Subcutaneous abdominal adipose tissue (tissue), 5 donors: ENCODE results near the gene IGLON5.
A peak's percentile ranks its signal among the peaks of the same experiment; 100 is the strongest.

ENCODE experiments used
- H3K27ac ChIP-seq: one replicate; pipeline ENCODE4 v1.7.0; 2013; ENCODE audit warnings: low read depth, mild to moderate bottlenecking, inconsistent platforms, low read length, moderate library complexity
- H3K27me3 ChIP-seq, 5 donors: one replicate each; pipeline ENCODE4 v1.7.0; 2013; ENCODE audit warnings: low read length in 5 of 5, inconsistent platforms in 1 of 5; ENCODE audit not compliant: control insufficient read depth in 5 of 5, insufficient read depth in 4 of 5
- H3K36me3 ChIP-seq, 5 donors: one replicate each; pipeline ENCODE4 v1.7.0; 2013; ENCODE audit warnings: low read length in 5 of 5; ENCODE audit not compliant: control insufficient read depth in 5 of 5, insufficient read depth in 5 of 5
- H3K4me1 ChIP-seq, 5 donors: one replicate each; pipeline ENCODE4 v1.7.0; 2013; ENCODE audit warnings: low read length in 5 of 5, mild to moderate bottlenecking in 3 of 5, moderate library complexity in 1 of 5; ENCODE audit not compliant: control insufficient read depth in 5 of 5, insufficient read depth in 5 of 5
- H3K4me3 ChIP-seq, 5 donors: one replicate each; pipeline ENCODE4 v1.7.0; 2013; ENCODE audit warnings: low read length in 5 of 5, low read depth in 1 of 5
- H3K9ac ChIP-seq, 5 donors: one replicate each; pipeline ENCODE4 v1.7.0; 2013; ENCODE audit warnings: low read length in 5 of 5, mild to moderate bottlenecking in 4 of 5, moderate library complexity in 3 of 5
- H3K9me3 ChIP-seq, 5 donors: one replicate each; pipeline ENCODE4 v1.7.0; 2013; ENCODE audit warnings: low read length in 5 of 5; ENCODE audit not compliant: control insufficient read depth in 5 of 5
- donor health status: healthy.
- donor health status: healthy.
- donor health status: healthy.
- donor health status: healthy.
- donor health status: healthy.

IGLON5 gene

DNA sequence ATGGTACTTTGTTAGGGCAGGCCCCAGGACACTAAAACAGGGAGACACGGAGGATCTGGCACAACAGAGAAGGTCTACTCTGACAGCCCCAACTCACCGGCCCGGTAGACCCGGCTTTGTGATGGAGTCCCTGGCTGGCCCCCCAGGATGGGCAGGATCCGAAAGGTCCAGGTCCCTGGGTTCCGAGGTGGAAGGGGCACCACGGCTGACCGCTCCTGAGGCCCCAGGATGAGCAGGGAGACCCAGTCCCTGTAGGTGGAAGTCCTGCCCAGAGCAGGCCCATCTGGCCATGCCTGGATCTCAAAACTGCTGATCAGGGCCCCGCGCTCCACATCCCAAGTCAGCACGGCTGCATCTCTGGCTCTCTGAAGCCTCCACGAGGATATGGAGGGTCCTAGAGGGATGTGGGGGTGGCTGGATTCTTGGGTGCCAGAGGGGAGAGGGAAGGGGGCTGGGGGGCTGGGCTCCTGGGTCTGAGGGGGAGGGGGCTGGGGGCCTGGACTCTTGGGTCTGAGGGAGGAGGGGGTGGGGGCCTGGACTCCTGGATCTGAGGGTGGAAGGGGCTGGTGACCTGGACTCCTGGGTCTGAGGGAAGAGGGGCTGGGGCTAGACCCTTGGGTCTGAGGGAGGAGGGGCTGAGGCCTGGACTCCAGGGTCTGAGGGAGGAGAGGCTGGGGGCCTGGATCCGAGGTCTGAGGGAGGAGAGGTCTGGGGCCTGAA lies 25.9 kb downstream of the IGLON5 start:
- Histone ChIP-seq H3K27me3 (no peaks in the 10 kb centered on the region), H3K4me1 (peaks cover 1 to 21% (median 18%) of the 10 kb centered on the region in 5 donors), H3K36me3 (peaks cover 0 to under 1% (median 0%) of the 10 kb centered on the region in 5 donors), H3K4me3 (no peak overlapping the region), H3K9ac (no peak overlapping the region), H3K9me3 (no peaks in the 10 kb centered on the region), H3K27ac (no peak overlapping the region)

DNA sequence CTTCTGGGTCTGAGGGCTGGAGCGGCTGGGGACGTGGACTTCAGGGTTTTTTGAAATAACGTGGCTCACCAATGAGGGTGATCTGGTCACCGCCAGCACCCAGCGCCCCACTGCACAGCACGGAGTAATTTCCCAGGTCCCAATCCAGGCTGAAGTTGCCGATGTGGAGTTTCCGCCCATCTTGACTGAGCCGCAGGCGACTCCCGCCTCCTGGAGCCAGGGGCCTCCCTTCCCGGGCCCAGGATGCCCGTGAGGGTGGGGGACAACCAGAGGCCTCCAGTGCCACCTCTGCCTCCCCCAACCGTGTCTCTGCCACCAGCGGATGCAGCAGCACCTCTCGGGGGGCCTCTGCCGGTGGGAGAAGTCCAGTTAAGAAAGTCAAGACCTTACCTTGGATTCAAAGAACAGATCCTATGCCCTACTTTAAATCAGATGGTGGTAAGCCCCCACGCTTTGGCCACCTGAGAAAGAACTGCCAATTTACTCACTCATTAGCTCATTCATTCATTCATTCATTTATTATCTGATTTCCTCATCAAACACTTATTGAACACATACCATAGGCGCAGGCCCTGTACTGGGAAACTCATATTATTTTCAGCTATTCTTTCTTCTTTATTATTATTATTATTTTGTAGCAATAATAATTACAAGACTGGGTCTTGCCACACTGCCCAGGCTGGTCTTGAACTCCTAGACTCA lies 26.6 kb downstream of the IGLON5 start:
- Histone ChIP-seq H3K9me3 (no peaks in the 10 kb centered on the region), H3K27me3 (no peaks in the 10 kb centered on the region), H3K27ac (no peak overlapping the region), H3K4me1 (peaks cover 1 to 21% (median 18%) of the 10 kb centered on the region in 5 donors), H3K9ac (no peak overlapping the region), H3K36me3 (no peaks in the 10 kb centered on the region), H3K4me3 (no peak overlapping the region)

- peak overlapping the region; percentile 23 for H3K27ac ChIP-seq
- no peaks in the 10 kb centered on the region for H3K36me3 ChIP-seq
- H3K9ac ChIP-seq: peak overlapping the region in 1 of 5 donors; percentile 59
- H3K4me1 ChIP-seq: peaks cover 1 to 21% (median 18%) of the 10 kb centered on the region in 5 donors
- no peaks in the 10 kb centered on the region for H3K9me3 ChIP-seq
- no peaks in the 10 kb centered on the region for H3K27me3 ChIP-seq
- H3K4me3 ChIP-seq: peak overlapping the region; percentile 67 to 69 (median 68)
Measured at GRCh38 chr19:51338563-51339312, 27.3 kb downstream of the IGLON5 start.

DNA sequence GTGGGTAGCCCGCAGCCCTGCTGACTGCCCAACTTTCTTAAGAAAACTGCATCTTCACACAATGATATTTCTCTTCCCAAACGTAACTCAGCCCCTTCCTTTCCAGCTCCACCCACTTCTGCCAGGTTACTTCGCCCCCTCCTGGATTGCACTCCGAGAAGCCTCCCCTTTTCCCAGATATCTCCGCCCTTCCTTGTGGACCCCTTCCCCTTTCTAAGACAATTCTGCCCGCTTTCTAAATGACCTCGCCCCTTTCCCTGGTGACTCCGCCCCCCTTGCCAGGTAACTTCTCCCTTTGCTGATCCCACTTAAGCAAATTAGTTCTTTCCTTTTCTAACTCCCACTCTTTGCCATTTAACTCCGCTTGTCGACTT lies 27.9 kb downstream of the IGLON5 start:
- Histone ChIP-seq H3K36me3 (no peaks in the 10 kb centered on the region), H3K27me3 (no peaks in the 10 kb centered on the region), H3K4me1 (peaks cover 1 to 21% (median 18%) of the 10 kb centered on the region in 5 donors), H3K9me3 (no peaks in the 10 kb centered on the region), H3K9ac (peak overlapping the region in 1 of 5 donors; percentile 35), H3K4me3 (peak overlapping the region; percentile 67 to 69 (median 68)), H3K27ac (peak overlapping the region; percentile 23)

DNA sequence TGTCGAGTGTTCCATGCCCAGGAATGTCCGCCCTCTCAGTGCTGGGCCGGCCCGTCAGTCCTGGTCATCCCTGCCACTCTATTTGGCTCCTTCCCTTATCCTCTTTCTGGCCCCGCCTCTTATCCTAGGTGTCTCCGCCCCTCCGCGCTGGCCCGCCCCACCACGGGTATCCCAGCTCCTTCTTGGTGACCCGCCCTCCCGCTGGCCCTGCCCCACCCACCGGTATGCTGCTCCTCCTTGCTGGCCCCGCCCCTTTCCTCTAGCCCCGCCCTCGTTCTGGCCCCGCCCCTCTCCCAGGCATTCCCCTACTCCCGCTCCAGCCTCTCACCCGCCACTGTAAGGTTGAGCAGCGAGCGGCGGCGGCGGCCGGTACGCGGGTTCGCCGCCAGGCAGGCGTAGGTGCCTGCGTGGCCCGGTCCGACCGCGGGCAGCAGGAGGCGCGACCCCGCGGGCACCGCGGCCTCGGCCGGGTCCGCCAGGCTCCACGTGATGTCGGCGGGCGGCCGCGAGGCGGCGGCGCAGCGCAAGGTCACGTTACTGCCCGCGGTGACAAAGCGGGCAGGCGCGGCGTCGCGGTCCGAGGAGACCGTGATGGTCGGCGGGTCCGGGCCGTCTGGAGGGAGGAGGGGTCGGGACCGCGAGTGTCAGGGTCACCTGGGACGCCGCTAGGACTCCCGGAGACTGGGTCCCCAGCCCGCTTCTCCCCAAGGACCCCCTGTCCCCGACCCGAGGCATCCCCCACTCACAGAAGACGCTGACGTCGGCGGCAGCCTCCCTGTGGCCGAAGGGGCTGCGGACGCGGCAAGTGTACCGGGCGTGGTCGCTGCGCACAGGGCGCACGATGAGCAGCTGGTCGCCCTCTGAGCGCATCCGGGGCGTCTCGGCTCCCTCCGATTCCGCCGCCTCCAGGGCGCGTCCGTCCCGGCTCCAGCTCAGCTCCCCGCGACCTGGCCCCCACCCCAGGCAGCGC lies 28.5 kb downstream of the IGLON5 start:
- H3K27me3 ChIP-seq: no peaks in the 10 kb centered on the region
- peak overlapping the region in 3 of 5 donors; percentile 39 to 62 (median 53) for H3K9ac ChIP-seq
- peaks cover 1 to 21% (median 18%) of the 10 kb centered on the region in 5 donors for H3K4me1 ChIP-seq
- no peak overlapping the region for H3K27ac ChIP-seq
- H3K36me3 ChIP-seq: peaks cover 0 to 6% (median 4%) of the 10 kb centered on the region in 5 donors
- H3K4me3 ChIP-seq: peak overlapping the region; percentile 67 to 69 (median 68)
- H3K9me3 ChIP-seq: no peaks in the 10 kb centered on the region

GRCh38 chr19:51341066-51341465 lies 29.6 kb downstream of the IGLON5 start:
- H3K27ac ChIP-seq: no peak overlapping the region
- H3K27me3 ChIP-seq: no peaks in the 10 kb centered on the region
- H3K36me3 ChIP-seq: peaks cover under 1 to 17% (median 15%) of the 10 kb centered on the region in 5 donors
- H3K4me1 ChIP-seq: peaks cover 1 to 21% (median 18%) of the 10 kb centered on the region in 5 donors
- no peaks in the 10 kb centered on the region for H3K9me3 ChIP-seq
- no peak overlapping the region for H3K9ac ChIP-seq
- no peak overlapping the region for H3K4me3 ChIP-seq

DNA sequence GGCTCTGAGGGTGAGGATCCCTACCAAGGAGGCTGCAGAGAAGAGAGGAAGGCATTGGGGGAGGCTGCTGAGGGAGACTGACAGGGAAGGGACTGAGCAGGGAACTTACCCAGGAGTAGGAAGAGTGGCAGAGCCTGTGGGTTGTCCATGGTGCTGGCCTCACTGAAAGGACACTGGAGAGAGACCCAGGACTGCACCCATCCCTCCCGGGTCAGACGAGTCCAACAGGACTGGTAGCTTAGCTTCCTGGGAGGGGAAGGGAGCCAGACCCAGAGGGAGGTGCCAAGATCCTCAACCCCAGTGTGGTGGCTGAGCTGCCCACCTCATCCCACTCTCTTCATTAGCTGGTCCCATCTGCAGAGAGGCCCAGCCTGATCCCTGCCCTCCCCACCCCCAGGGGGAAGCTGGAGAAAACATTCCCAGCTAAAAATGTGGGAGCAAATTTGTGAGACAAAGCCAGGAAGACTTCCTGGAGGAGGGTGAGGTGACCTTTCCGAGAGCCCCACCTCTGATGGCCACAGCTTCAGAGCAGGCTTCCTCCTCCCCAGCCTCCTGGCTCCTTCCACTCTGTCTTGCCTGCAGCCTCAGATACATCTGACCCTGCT lies 30.6 kb downstream of the IGLON5 start, which contains the start of gene VSIG10L:
VSIG10L (minus strand) TSS at position 164 of the 605 bp plus-strand sequence; CDS start at position 149, 15 bp downstream.
- Histone ChIP-seq H3K9me3 (no peaks in the 10 kb centered on the region), H3K9ac (no peak within 1 kb of the TSS), H3K4me1 (peaks cover 1 to 21% (median 18%) of the 10 kb centered on the region in 5 donors), H3K4me3 (no peak within 1 kb of the TSS), H3K27ac (no peak within 1 kb of the TSS), H3K36me3 (peaks cover 4 to 27% (median 25%) of the 10 kb centered on the region in 5 donors), H3K27me3 (no peaks in the 10 kb centered on the region)

DNA sequence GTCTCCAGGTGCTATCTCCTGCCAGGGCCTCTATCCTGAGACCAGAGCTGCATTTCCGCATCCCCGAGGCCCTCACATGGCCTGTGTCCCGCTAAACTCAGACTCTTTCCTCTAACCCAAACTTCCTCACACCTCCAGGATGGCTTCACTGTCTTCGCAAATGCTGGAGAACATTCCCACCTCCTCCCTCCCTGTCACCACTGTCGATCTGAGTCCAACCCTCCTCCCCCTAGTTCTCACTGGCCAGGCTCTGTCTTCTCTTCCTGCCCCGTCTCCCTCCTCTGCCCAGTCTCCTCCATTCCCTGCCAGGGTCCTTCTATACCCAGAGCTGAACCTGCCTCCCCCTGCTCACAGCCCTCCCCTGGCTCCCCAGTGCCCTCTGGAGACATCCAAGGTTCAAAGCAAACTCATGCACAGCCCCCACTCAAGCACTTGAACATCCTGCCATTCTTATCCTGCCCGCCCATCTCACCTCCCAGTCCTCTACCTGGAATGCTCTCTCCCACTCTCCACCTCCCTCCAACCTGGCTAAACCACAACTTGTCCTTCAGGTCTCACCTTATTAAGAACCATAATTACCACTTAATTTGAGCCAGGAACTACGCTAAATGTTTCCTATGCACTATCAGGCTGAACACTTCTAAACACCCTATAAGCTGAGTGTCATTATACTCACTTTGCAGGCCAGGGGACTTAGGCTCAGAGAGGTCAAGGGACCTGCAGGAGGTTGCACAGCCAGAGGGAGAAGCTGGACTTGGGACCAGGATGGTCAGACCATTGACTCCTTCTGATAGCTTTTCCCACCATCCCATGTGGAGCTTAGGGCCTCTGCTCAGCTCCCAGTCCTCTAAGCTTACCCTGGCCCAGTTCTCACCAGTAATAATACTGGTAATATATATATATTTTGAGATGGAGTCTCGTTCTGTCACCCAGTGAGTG lies 31.5 kb downstream of the IGLON5 start:
- Histone ChIP-seq H3K27ac (no peak overlapping the region), H3K4me1 (peaks cover 1 to 21% (median 18%) of the 10 kb centered on the region in 5 donors), H3K27me3 (no peaks in the 10 kb centered on the region)

More for the DNA sequence above, 31.5 kb downstream of the IGLON5 start:
- Histone ChIP-seq H3K36me3 (peaks cover 4 to 35% (median 33%) of the 10 kb centered on the region in 5 donors), H3K4me3 (no peak overlapping the region), H3K9me3 (no peaks in the 10 kb centered on the region), H3K9ac (no peak overlapping the region)
